GM18951 (cell line): ENCODE data around the gene BAZ1A.

ENCODE experiments used
- POLR2A ChIP-seq: IDR thresholded peaks from 4 replicates; pipeline ENCODE4 v1.6.1; 2011; ENCODE audit warnings: mild to moderate bottlenecking; ENCODE audit not compliant: insufficient read length, insufficient read depth; ENCODE audit errors: extremely low read depth
- in situ Hi-C: fragments of 300-500 bp; cut with MboI; formaldehyde crosslinking; loops from one replicate; pipeline ENCODE4 v1.12.0; 2022; ENCODE audit warnings: low sequenced_read_pairs, mixed read lengths, inconsistent platforms; ENCODE audit not compliant: unreplicated experiment

BAZ1A gene, protein sequence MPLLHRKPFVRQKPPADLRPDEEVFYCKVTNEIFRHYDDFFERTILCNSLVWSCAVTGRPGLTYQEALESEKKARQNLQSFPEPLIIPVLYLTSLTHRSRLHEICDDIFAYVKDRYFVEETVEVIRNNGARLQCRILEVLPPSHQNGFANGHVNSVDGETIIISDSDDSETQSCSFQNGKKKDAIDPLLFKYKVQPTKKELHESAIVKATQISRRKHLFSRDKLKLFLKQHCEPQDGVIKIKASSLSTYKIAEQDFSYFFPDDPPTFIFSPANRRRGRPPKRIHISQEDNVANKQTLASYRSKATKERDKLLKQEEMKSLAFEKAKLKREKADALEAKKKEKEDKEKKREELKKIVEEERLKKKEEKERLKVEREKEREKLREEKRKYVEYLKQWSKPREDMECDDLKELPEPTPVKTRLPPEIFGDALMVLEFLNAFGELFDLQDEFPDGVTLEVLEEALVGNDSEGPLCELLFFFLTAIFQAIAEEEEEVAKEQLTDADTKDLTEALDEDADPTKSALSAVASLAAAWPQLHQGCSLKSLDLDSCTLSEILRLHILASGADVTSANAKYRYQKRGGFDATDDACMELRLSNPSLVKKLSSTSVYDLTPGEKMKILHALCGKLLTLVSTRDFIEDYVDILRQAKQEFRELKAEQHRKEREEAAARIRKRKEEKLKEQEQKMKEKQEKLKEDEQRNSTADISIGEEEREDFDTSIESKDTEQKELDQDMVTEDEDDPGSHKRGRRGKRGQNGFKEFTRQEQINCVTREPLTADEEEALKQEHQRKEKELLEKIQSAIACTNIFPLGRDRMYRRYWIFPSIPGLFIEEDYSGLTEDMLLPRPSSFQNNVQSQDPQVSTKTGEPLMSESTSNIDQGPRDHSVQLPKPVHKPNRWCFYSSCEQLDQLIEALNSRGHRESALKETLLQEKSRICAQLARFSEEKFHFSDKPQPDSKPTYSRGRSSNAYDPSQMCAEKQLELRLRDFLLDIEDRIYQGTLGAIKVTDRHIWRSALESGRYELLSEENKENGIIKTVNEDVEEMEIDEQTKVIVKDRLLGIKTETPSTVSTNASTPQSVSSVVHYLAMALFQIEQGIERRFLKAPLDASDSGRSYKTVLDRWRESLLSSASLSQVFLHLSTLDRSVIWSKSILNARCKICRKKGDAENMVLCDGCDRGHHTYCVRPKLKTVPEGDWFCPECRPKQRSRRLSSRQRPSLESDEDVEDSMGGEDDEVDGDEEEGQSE (N-terminal part only)

DNA sequence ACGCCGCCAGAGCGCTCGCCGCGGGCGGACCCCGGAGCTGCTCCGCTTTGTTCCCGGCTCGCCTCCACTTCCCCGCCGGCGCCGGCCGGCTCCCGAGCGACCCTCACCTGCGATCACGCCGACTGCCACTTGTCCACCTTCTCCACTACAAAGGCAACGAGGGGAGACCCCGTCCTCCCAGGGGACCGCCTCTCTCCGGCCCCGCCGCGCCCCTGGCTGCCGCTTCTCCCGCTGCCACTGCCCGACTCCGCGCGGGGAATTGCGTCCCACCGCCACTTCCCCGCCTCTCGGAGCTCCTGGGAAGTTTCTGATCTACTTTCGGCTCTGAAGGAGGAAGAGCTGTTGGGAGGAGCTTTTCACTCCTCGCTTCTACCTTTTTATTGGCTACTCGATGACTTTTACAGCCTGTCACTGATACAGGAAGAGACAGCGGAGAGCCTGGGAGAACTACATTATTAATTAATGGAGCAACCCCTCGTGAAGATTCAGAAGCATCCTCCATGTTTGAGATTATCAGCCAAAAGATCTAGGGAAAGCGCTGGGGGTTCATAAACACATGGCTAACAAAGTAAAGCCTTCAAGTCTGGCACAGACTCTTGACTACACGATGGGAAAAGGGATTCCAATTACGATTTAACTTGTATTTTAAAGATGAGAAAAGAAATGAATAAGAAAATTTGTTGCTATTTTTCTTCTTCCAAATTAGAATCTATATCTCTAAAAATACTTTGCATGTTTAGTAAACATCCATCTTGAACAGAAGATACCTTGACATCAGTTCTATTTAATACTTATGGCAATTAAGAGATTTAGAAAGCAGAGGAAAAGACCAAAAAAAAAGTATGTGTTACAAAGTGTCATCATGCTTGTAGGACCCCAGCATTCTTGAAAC lies at the start of gene BAZ1A:
TSS of gene BAZ1A (minus strand) at position 330 of the 892 bp plus-strand sequence. CDS start 756 bp downstream, outside the sequence.
- in situ Hi-C loops, result no loop called here
- peak; percentile 85 for TF ChIP-seq POLR2A

- in situ Hi-C loops, result no loop called here
- TF ChIP-seq POLR2A, result no peak
Measured at GRCh38 chr14:34920339-34920738, 45.2 kb upstream of the BAZ1A start.

DNA sequence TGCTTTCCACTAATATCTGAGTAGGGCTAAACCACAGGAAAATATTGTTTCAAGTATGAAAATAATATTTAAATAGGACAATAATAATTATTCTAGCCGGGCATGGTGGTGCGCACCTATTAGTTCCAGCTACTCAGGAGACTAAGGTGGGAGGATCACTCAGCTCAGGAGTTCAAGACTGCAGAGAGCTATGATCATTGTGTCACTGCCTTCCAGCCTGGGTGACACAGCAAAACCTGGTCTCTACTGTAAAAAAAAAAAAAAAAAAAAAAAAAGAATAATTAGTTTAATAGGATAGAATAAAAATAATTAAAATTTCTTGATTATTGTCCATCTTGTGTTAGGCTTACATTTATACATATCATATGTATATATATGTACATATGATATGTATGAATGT lies 38.5 kb upstream of the BAZ1A start:
- TF ChIP-seq POLR2A, result no peak
- in situ Hi-C loops, result no loop called here

GRCh38 chr14:34912966-34913365 lies 37.8 kb upstream of the BAZ1A start:
- no peak for TF ChIP-seq POLR2A
- in situ Hi-C loops, result no loop called here

- no peak for TF ChIP-seq POLR2A
- in situ Hi-C loops, result no loop called here
Measured at GRCh38 chr14:34912182-34912581, 37.0 kb upstream of the BAZ1A start.

GRCh38 chr14:34911209-34912150 lies 36.3 kb upstream of the BAZ1A start:
- in situ Hi-C loops, result no loop called here
- no peak for TF ChIP-seq POLR2A

- TF ChIP-seq POLR2A, result no peak
Measured at GRCh38 chr14:34906287-34906686, 31.1 kb upstream of the BAZ1A start.

DNA sequence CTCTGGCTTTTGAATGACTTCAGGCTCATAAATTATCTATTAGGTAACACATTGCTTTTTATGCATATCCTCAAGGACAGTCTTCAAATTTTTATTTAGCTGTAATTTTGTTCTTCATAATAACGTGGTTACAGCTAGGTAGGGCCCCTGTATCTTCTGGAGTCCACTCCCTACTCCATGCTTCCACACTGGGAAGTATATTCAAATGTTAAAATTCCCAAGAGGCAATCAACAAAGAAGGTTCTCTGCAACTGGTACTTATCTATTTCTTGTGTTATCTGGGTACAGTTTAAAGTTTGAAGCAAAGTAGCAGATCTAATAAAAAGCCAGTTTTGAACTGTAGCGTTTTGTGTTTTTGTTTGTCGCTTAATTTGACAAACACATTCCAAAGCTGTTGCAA lies 20.1 kb upstream of the BAZ1A start:
- in situ Hi-C loops, result no loop called here
- no peak for TF ChIP-seq POLR2A

More at GRCh38 chr14:34906287-34906686, 31.1 kb upstream of the BAZ1A start:
- in situ Hi-C loops, result no loop called here

- no peak for TF ChIP-seq POLR2A
- in situ Hi-C loops, result no loop called here
Measured at GRCh38 chr14:34890937-34891336, 15.8 kb upstream of the BAZ1A start.

DNA sequence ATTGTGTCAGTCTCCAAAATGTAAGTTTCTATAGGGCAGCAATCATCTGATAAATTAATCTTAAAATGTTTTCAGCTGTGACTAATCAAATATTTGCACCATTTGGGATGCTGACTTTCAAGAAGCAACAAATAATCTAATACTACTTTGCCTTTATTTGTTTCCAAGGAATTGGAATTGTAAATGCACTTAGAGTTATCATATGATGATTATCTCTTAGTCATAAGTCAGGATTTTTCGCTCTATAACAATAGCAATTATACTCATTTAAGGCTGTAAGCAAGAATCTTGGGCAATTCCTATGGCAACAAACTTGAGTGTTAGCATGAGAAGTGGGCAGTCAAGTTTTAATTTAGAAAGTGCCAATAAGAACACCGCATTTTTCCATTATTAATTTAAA lies 13.0 kb upstream of the BAZ1A start:
- no peak for TF ChIP-seq POLR2A
- in situ Hi-C loops, result no loop called here

- no peak for TF ChIP-seq POLR2A
- in situ Hi-C loops, result no loop called here
Measured at GRCh38 chr14:34883954-34884353, 8.8 kb upstream of the BAZ1A start.
